ENCODE measurements around the gene DCT.

The DCT gene

GRCh38 chr13:94444826-94445225 is 34.7 kb downstream of the DCT start:
- peak; percentile 78 for DNase-seq

GRCh38 chr13:94435604-94436226 is 43.8 kb downstream of the DCT start:
- peak; percentile 54 for DNase-seq

- DNase-seq: no peak
These were observed 46.2 kb downstream of the DCT start for GRCh38 chr13:94433055-94433961.

DNA sequence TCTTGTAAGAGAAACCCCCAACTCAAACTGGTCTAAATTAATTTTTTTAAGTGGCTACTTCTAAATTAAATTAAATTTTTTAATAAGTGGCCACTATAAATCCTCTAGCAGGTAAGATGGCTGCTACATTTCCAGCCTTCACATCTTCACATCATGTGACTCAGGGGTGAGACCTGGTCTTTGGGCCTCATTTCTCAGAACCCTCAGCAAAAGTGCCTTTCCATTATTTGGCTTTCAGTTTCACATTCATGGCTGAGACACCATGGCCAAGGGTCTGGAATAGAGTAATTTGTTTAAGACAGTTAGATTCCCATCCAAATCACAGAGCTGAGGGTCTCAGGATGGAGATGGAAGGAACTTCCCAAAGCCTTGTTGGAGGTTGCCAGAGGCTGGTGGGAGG is 47.5 kb downstream of the DCT start:
- no peak for DNase-seq

DNA sequence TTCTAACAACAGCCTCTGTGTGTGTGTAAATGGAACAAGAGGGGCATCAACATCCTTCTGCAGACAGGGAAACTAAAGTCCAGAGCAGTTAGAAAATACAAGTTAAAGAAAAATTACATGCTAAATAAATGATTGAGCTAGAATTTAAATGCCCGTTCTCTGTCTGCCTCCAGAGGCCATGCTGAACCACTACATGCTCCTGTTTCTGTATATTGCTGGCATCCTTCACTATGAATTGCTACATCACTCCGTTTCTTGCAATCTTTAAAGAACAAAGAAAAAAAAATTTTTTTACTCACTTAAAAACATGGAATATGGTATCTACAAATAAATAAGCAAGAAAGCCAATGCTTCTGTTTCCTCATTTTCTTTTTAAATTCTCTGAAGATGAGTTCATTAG is 47.9 kb downstream of the DCT start:
- no peak for DNase-seq

DNA sequence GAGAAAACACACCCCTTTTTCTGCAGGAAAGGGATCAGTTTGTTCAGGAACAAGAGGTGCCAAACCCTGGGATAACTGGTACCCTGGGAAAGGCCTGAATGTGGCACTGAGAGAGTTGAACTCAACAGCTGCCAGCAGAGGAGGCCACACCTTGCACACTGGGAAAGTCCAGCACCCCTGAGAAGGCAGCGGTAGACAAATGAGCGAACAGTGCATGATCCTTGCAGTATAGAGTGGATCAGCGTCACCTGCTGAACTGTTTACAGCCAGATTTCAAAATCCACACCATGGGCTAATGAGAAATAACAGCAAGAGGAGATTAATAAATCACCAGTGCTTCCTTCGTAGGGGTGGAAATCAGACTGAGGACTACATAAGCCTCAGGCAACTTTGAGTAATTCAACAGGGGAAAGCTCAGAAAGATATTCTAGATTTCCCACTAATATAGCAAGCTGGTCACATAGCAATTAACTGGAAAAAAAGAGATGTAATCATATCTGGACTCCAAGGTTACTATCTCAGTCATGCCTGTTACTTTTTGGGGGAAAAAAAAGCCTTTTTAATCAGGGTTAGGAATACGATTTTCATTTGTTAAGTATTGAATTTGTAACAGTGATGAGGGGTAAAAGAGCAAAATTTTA is 52.0 kb downstream of the DCT start:
- DNase-seq: peak; percentile 5

- DNase-seq: no peak
These were observed 59.6 kb downstream of the DCT start for GRCh38 chr13:94419925-94420305.

DNA sequence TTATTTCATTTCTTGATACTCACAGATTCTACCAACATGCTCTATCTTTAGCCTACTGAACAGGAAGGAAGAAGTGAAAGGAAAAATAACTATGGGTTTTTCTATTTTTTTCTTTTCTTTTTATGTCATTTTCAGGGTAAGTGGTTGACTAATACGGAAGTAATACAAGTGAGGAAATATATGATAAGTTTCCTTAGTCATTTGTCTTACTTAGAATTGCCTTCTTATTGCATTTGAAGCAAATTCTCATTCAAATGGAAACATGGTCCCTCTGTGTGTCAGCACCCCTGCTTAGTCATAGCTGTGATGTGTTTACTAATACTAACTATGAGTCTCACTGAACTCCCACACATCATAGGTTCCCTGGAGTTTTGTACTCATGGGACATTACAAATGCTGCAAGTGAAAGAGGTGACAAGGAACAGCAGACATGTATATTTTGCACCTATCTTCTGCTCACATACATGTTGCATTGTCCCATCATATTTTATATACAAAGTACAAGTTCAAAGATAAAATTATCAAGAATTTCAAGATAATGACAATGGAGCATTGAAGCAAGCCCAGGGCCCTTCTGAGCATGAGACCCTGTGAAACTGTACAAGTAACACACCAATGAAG is 60.1 kb downstream of the DCT start:
- DNase-seq: peak; percentile 1

DNA sequence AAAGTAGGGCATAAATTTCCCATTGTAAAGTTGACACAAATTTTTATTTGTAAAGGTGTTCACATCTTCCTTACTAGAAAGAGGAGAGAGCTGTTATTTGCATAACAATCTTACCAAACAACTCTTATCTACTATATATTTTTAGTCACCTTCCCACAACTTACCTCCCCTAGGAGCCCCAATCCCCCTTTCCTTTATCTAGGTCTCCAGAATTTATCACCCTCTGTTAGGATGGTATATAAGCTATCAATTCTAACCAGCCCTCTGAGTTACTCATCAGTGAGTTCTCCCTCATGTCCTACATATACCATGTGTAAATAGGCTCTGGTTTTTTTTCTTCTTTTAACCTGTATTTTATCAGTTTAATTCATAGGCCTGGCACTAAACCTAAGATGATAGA is 62.2 kb downstream of the DCT start:
- no peak for DNase-seq

DNA sequence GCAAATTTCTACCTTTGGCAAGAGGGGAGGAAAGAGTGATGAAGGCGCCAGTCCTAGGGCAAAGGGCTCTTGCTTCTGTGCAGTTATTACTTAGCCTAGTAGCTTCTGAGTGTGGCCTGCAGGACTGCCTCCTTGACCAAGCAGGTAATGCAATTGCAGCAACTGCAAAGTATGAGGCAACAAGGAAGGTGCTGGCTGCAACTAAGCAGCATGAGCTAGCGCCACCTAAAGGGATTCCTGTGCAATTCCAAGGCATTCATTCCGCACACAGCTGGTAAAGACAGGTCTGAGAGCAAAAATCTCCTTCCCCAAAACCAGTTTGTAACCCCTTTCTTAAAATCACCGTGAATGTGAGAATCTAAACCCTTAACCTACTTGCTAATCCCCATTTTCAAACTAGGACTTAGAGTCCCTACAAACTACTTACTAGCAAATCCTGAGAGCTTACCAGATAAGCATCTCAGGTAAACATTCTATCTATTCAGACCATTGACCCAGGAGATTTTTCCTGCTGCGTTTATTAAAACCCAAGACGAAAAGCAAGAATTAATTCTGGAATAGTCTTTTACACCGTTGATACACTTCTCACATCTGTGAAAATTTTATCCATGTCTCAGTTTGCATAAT is 62.9 kb downstream of the DCT start:
- peak; percentile 67 for DNase-seq

- DNase-seq: no peak
These were observed 63.8 kb downstream of the DCT start for GRCh38 chr13:94415500-94416237.

DNA sequence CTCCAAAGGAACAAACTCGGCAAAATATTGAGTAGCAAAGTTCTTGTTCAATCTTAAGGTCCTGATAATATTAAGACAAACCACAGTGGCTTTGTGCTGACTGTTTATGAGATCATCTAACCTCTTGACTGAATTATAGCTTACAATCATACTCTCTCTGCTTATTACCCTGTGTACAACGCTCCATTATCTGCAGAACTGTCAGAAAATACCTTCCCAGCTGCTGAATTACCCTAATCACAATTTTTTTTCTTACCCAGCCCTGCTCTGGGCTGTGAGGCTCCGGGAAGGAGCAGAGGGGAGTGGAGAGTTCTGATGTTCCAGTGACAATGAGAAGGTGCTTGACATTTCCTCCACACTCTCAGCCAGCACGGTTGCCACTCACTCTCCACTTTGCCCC is 64.8 kb downstream of the DCT start:
- no peak for DNase-seq

GRCh38 chr13:94414141-94414540 is 65.3 kb downstream of the DCT start:
- DNase-seq: no peak

DNA sequence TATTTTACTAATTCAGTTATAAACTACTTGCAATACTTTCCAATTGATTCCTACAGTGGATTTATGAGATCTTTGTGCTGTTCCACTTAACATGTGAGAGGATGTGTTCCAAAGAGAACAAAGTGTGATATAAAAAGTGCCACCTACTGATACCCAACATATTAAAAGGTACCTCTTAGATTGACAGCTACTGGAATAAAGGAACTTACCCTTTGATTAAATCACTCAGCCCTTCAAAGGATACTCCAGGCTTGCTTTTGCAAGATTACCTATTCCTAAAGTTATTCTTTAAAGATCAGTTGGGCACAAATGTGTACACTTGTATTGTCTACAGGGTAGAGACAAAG is 65.9 kb downstream of the DCT start:
- no peak for DNase-seq

GRCh38 chr13:94412870-94413597 is 66.4 kb downstream of the DCT start:
- no peak for DNase-seq

DNA sequence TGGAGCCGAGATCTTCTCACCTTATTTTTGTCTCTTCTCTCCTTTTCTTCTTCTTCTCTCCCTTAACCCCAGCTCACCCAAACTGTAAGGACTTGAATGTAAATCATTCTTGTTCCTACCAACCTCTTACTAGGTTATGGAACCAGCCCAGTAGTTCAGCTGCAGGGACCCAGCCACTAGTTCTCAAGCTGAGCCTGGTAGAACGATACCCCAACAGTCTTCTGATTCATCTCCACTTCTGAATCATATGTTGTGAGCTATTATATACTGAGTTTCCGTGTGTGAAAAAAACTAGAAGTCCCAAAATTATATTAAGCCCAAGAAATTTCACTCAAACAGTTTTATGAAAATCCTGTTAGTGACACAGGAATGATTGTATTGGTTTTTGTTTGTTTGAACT is 67.7 kb downstream of the DCT start:
- DNase-seq: no peak

- no peak for DNase-seq
These were observed 71.0 kb downstream of the DCT start for GRCh38 chr13:94408314-94409036.

DNA sequence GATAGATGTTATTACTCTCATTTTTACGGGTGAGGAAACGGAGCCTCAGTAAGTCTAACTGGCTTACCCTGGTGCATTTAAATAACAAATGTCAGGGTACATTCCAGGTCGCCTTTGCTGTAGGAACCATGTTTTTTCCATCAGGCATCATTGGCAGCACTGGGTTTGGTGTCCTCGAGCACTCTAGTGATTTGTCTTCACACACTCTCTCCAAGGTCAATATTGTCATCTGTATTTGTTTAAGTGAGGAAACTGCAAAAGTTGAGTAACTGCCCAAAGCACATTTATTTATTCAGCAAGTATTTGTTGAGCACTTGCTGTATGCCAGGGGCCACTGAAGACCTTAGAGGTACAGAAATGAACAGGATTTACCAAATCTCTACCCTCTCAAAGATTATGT is 78.6 kb downstream of the DCT start:
- DNase-seq: peak; percentile 0

GRCh38 chr13:94399812-94400211 is 79.7 kb downstream of the DCT start:
- DNase-seq: no peak

- DNase-seq: no peak
These were observed 83.6 kb downstream of the DCT start for GRCh38 chr13:94395860-94396259.

DNA sequence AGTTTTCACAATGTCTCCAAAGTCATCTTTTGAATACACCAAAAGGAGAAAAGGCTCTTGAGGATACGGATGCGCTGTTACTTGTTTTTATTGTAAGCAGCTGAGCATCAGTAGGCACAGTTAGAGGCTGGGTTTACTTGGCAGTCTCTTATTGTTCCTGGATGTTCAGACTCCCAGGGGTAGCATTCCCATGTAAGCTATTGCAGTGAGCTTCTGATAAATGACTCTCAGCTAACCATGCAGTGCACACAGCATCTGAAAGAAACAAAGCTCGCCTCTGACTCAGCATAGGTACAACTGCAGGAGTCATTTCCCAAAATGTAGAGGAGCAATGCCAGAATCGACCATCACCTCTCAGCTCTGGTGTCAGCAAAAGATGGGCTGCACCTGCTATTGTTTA is 84.8 kb downstream of the DCT start:
- no peak for DNase-seq
